ENCODE data around the gene TTC19.

The TTC19 gene

GRCh38 chr17:16005636-16006035, 6.0 kb downstream of the TTC19 start:
- Histone ChIP-seq H3K14ac (ENCODE audit: low read length) (no peak overlapping the region), H3K4ac (ENCODE audit: low read depth, low read length) (no peak overlapping the region), H3K79me1 (ENCODE audit: low read length) (no peaks in the 10 kb centered on the region), H2AK5ac (ENCODE audit: low read length) (no peak overlapping the region), H3K27me3 (ENCODE audit: insufficient read depth, low read length) (no peaks in the 10 kb centered on the region), H3K18ac (ENCODE audit: low read length) (no peak overlapping the region), H3K27ac (ENCODE audit: low read depth, low read length) (no peak overlapping the region), H2BK12ac (ENCODE audit: low read length) (no peak overlapping the region), H3K9ac (ENCODE audit: low read length) (no peak overlapping the region), H2BK120ac (ENCODE audit: insufficient read depth, low read length, poor library complexity) (no peak overlapping the region), H3K4me1 (ENCODE audit: control insufficient read depth in 1 of 2, insufficient read depth in 2 of 2, low read length in 2 of 2) (peaks cover 0 to 5% of the 10 kb centered on the region in 2 experiments), H3K4me2 (ENCODE audit: low read length) (no peak overlapping the region), H4K8ac (ENCODE audit: low read depth, low read length) (no peak overlapping the region), H4K91ac (ENCODE audit: low read depth, low read length) (no peak overlapping the region), H3K9me3 (ENCODE audit: insufficient read depth, low read depth, low read length) (no peaks in the 10 kb centered on the region), H3K79me2 (ENCODE audit: control insufficient read depth, insufficient read depth, low read length, poor library complexity) (no peaks in the 10 kb centered on the region), H3K36me3 (ENCODE audit: control insufficient read depth in 1 of 2, insufficient read depth in 2 of 2, low read length in 2 of 2) (peaks cover 16 to 42% of the 10 kb centered on the region in 2 experiments), H2BK5ac (ENCODE audit: low read depth, low read length, poor library complexity) (no peak overlapping the region), H4K12ac (ENCODE audit: low read depth, low read length) (no peak overlapping the region), H3K23ac (ENCODE audit: low read length) (no peak overlapping the region), H3K4me3 (ENCODE audit: low read depth, low read length) (no peak overlapping the region), H2AFZ (ENCODE audit: insufficient read depth, low read length, poor library complexity) (no peak overlapping the region)
- no peak for DNase-seq
- no CpG with 5 or more reads among the region's 1 CpG for WGBS (ENCODE audit: extremely low coverage, insufficient coverage, insufficient read length)

GRCh38 chr17:16007439-16007838, 7.8 kb downstream of the TTC19 start:
- H3K27ac ChIP-seq (ENCODE audit: low read depth, low read length) = no peak overlapping the region
- H3K36me3 ChIP-seq (ENCODE audit: control insufficient read depth in 1 of 2, insufficient read depth in 2 of 2, low read length in 2 of 2) = peaks cover 18 to 40% of the 10 kb centered on the region in 2 experiments
- no peaks in the 10 kb centered on the region for H3K79me1 ChIP-seq (ENCODE audit: low read length)
- H2BK12ac ChIP-seq (ENCODE audit: low read length) = no peak overlapping the region
- no peak overlapping the region for H2BK5ac ChIP-seq (ENCODE audit: low read depth, low read length, poor library complexity)
- H3K9ac ChIP-seq (ENCODE audit: low read length) = no peak overlapping the region
- WGBS (ENCODE audit: extremely low coverage, insufficient coverage, insufficient read length) = no CpG with 5 or more reads among the region's 3 CpGs
- no peak for DNase-seq
- H3K14ac ChIP-seq (ENCODE audit: low read length) = no peak overlapping the region
- H4K8ac ChIP-seq (ENCODE audit: low read depth, low read length) = no peak overlapping the region
- H2BK120ac ChIP-seq (ENCODE audit: insufficient read depth, low read length, poor library complexity) = no peak overlapping the region
- no peak overlapping the region for H3K4me2 ChIP-seq (ENCODE audit: low read length)
- no peaks in the 10 kb centered on the region for H3K79me2 ChIP-seq (ENCODE audit: control insufficient read depth, insufficient read depth, low read length, poor library complexity)
- no peaks in the 10 kb centered on the region for H3K4me1 ChIP-seq (ENCODE audit: control insufficient read depth in 1 of 2, insufficient read depth in 2 of 2, low read length in 2 of 2)
- H3K4me3 ChIP-seq (ENCODE audit: low read depth, low read length) = no peak overlapping the region
- H3K18ac ChIP-seq (ENCODE audit: low read length) = no peak overlapping the region
- no peak overlapping the region for H4K12ac ChIP-seq (ENCODE audit: low read depth, low read length)
- H3K9me3 ChIP-seq (ENCODE audit: insufficient read depth, low read depth, low read length) = no peaks in the 10 kb centered on the region
- no peak overlapping the region for H2AK5ac ChIP-seq (ENCODE audit: low read length)
- H3K27me3 ChIP-seq (ENCODE audit: insufficient read depth, low read length) = no peaks in the 10 kb centered on the region
- H3K4ac ChIP-seq (ENCODE audit: low read depth, low read length) = no peak overlapping the region
- H3K23ac ChIP-seq (ENCODE audit: low read length) = no peak overlapping the region
- H4K91ac ChIP-seq (ENCODE audit: low read depth, low read length) = no peak overlapping the region
- H2AFZ ChIP-seq (ENCODE audit: insufficient read depth, low read length, poor library complexity) = no peak overlapping the region

GRCh38 chr17:16013943-16014407, 14.4 kb downstream of the TTC19 start:
- H3K79me1 ChIP-seq (ENCODE audit: low read length) = no peaks in the 10 kb centered on the region
- H2AFZ ChIP-seq (ENCODE audit: insufficient read depth, low read length, poor library complexity) = no peak overlapping the region
- no peak overlapping the region for H3K14ac ChIP-seq (ENCODE audit: low read length)
- H3K9me3 ChIP-seq (ENCODE audit: insufficient read depth, low read depth, low read length) = no peaks in the 10 kb centered on the region
- no peak overlapping the region for H2BK12ac ChIP-seq (ENCODE audit: low read length)
- WGBS (ENCODE audit: extremely low coverage, insufficient coverage, insufficient read length) = no CpG with 5 or more reads among the region's 3 CpGs
- H2BK120ac ChIP-seq (ENCODE audit: insufficient read depth, low read length, poor library complexity) = no peak overlapping the region
- DNase-seq = peak in 1 of 2 donors; percentile 65
- H3K4ac ChIP-seq (ENCODE audit: low read depth, low read length) = no peak overlapping the region
- H3K4me1 ChIP-seq (ENCODE audit: control insufficient read depth in 1 of 2, insufficient read depth in 2 of 2, low read length in 2 of 2) = no peaks in the 10 kb centered on the region
- H3K18ac ChIP-seq (ENCODE audit: low read length) = no peak overlapping the region
- no peaks in the 10 kb centered on the region for H3K79me2 ChIP-seq (ENCODE audit: control insufficient read depth, insufficient read depth, low read length, poor library complexity)
- no peak overlapping the region for H3K27ac ChIP-seq (ENCODE audit: low read depth, low read length)
- H3K23ac ChIP-seq (ENCODE audit: low read length) = no peak overlapping the region
- H4K91ac ChIP-seq (ENCODE audit: low read depth, low read length) = no peak overlapping the region
- H4K8ac ChIP-seq (ENCODE audit: low read depth, low read length) = no peak overlapping the region
- no peak overlapping the region for H3K9ac ChIP-seq (ENCODE audit: low read length)
- H3K4me2 ChIP-seq (ENCODE audit: low read length) = no peak overlapping the region
- H3K36me3 ChIP-seq (ENCODE audit: control insufficient read depth in 1 of 2, insufficient read depth in 2 of 2, low read length in 2 of 2) = peaks cover 15 to 17% of the 10 kb centered on the region in 2 experiments
- no peak overlapping the region for H3K4me3 ChIP-seq (ENCODE audit: low read depth, low read length)
- no peak overlapping the region for H4K12ac ChIP-seq (ENCODE audit: low read depth, low read length)
- H2BK5ac ChIP-seq (ENCODE audit: low read depth, low read length, poor library complexity) = no peak overlapping the region
- H3K27me3 ChIP-seq (ENCODE audit: insufficient read depth, low read length) = no peaks in the 10 kb centered on the region
- H2AK5ac ChIP-seq (ENCODE audit: low read length) = no peak overlapping the region

GRCh38 chr17:16019347-16019746, 19.7 kb downstream of the TTC19 start:
- Histone ChIP-seq H2AFZ (ENCODE audit: insufficient read depth, low read length, poor library complexity) (no peak overlapping the region), H3K79me1 (ENCODE audit: low read length) (no peaks in the 10 kb centered on the region), H3K18ac (ENCODE audit: low read length) (no peak overlapping the region), H3K14ac (ENCODE audit: low read length) (no peak overlapping the region), H3K9me3 (ENCODE audit: insufficient read depth, low read depth, low read length) (no peaks in the 10 kb centered on the region), H3K79me2 (ENCODE audit: control insufficient read depth, insufficient read depth, low read length, poor library complexity) (no peaks in the 10 kb centered on the region), H3K4me1 (ENCODE audit: control insufficient read depth in 1 of 2, insufficient read depth in 2 of 2, low read length in 2 of 2) (no peaks in the 10 kb centered on the region), H3K4me2 (ENCODE audit: low read length) (no peak overlapping the region), H3K27me3 (ENCODE audit: insufficient read depth, low read length) (no peaks in the 10 kb centered on the region), H2BK5ac (ENCODE audit: low read depth, low read length, poor library complexity) (no peak overlapping the region), H3K27ac (ENCODE audit: low read depth, low read length) (no peak overlapping the region), H3K4ac (ENCODE audit: low read depth, low read length) (no peak overlapping the region), H4K8ac (ENCODE audit: low read depth, low read length) (no peak overlapping the region), H3K4me3 (ENCODE audit: low read depth, low read length) (no peak overlapping the region), H4K12ac (ENCODE audit: low read depth, low read length) (no peak overlapping the region), H4K91ac (ENCODE audit: low read depth, low read length) (no peak overlapping the region), H2BK120ac (ENCODE audit: insufficient read depth, low read length, poor library complexity) (no peak overlapping the region), H3K23ac (ENCODE audit: low read length) (no peak overlapping the region), H2AK5ac (ENCODE audit: low read length) (no peak overlapping the region), H3K36me3 (ENCODE audit: control insufficient read depth in 1 of 2, insufficient read depth in 2 of 2, low read length in 2 of 2) (peaks cover 14 to 16% of the 10 kb centered on the region in 2 experiments), H3K9ac (ENCODE audit: low read length) (no peak overlapping the region), H2BK12ac (ENCODE audit: low read length) (no peak overlapping the region)
- no CpG with 5 or more reads among the region's 1 CpG for WGBS (ENCODE audit: extremely low coverage, insufficient coverage, insufficient read length)
- DNase-seq = no peak

Data from trophoblast cell (in vitro differentiated cells and primary cell).